GM19099 (cell line): ENCODE results near the gene MID1.

ENCODE experiments used
- POLR2A ChIP-seq: IDR thresholded peaks from 3 replicates; pipeline ENCODE4 v1.6.1; 2011; ENCODE audit warnings: low read depth; ENCODE audit not compliant: insufficient read length; ENCODE audit errors: extremely low read depth

The MID1 gene

GRCh38 chrX:10622197-10622596, 1.8 kb upstream of the MID1 start:
- no peak for TF ChIP-seq POLR2A

GRCh38 chrX:10619425-10620046, 849 bp downstream of the MID1 start:
- no peak for TF ChIP-seq POLR2A

GRCh38 chrX:10618961-10619360, 1.4 kb downstream of the MID1 start:
- TF ChIP-seq POLR2A: no peak

- TF ChIP-seq POLR2A: no peak
Measured at GRCh38 chrX:10617999-10618351, 2.4 kb downstream of the MID1 start.

GRCh38 chrX:10617186-10617998, 3.0 kb downstream of the MID1 start:
- TF ChIP-seq POLR2A: no peak

- TF ChIP-seq POLR2A: no peak
Measured at GRCh38 chrX:10615931-10616774, 4.2 kb downstream of the MID1 start.

GRCh38 chrX:10612215-10612614, 8.2 kb downstream of the MID1 start:
- TF ChIP-seq POLR2A: no peak

GRCh38 chrX:10611441-10612090, 8.8 kb downstream of the MID1 start:
- TF ChIP-seq POLR2A: no peak

GRCh38 chrX:10608099-10608498, 12.3 kb downstream of the MID1 start:
- TF ChIP-seq POLR2A: no peak

- no peak for TF ChIP-seq POLR2A
Measured at GRCh38 chrX:10607233-10607632, 13.2 kb downstream of the MID1 start.

GRCh38 chrX:10603612-10604011, 16.8 kb downstream of the MID1 start:
- no peak for TF ChIP-seq POLR2A

- TF ChIP-seq POLR2A: no peak
Measured at GRCh38 chrX:10602646-10603045, 17.7 kb downstream of the MID1 start.

GRCh38 chrX:10600479-10600878, 19.9 kb downstream of the MID1 start:
- TF ChIP-seq POLR2A: no peak

- no peak for TF ChIP-seq POLR2A
Measured at GRCh38 chrX:10598540-10598939, 21.8 kb downstream of the MID1 start.

GRCh38 chrX:10597871-10598270, 22.5 kb downstream of the MID1 start:
- TF ChIP-seq POLR2A: no peak
